Upper lobe of left lung (tissue), 6 donors: ENCODE results near the gene CCDC106. TPM values are rescaled to one million over a fixed set of nuclear protein-coding genes. Genes with fewer than 3 reads are reported as not detected.
A peak's percentile ranks its signal among the peaks of the same experiment; 100 is the strongest.

Experiments used
- ATAC-seq, 2 donors: fragments of 200-7000 bp; cut with Tn5 transposase; one replicate each; pipeline ENCODE4 v1.9.1; 2022; ENCODE audit warnings: mild to moderate bottlenecking in 2 of 2, moderate library complexity in 2 of 2; ENCODE audit not compliant: low FRiP score in 2 of 2
- DNase-seq, 2 donors: peaks; one replicate each; pipeline ENCODE4 v3.0.0-alpha.2; 2019 to 2020
- H3K27ac ChIP-seq, 4 donors: fragments of 200-600 bp; sonication (generic); one replicate each; pipeline ENCODE4 v1.5.1; 2016 to 2019
- H3K27me3 ChIP-seq, 4 donors: fragments of 200-600 bp; sonication (generic); one replicate each; pipeline ENCODE4 v1.5.1; 2017 to 2019
- H3K36me3 ChIP-seq, 4 donors: fragments of 200-600 bp; sonication (generic); one replicate each; pipeline ENCODE4 v1.5.1; 2016 to 2019
- H3K4me1 ChIP-seq, 4 donors: fragments of 200-600 bp; sonication (generic); one replicate each; pipeline ENCODE4 v1.5.1; 2018 to 2019
- H3K4me3 ChIP-seq, 4 donors: fragments of 200-600 bp; sonication (generic); one replicate each; pipeline ENCODE4 v1.5.1; 2017 to 2019; ENCODE audit warnings: mild to moderate bottlenecking in 2 of 4, moderate library complexity in 1 of 4
- H3K9me3 ChIP-seq, 4 donors: fragments of 200-600 bp; sonication (generic); one replicate each; pipeline ENCODE4 v1.5.1; 2018 to 2019
- EP300 ChIP-seq, 4 donors: sonication (generic); formaldehyde crosslinking; IDR thresholded peaks; one replicate each; pipeline ENCODE4 v1.5.1; 2017; ENCODE audit warnings: antibody characterized with exemption in 4 of 4, control low read depth in 2 of 4
- POLR2A ChIP-seq, 4 donors: fragments of 450-650 bp; IDR thresholded peaks; one replicate each; pipeline ENCODE4 v1.5.1; 2016 to 2017; ENCODE audit warnings: antibody characterized with exemption in 4 of 4, mild to moderate bottlenecking in 2 of 4
- POLR2AphosphoS5 ChIP-seq, 2 donors: sonication (generic); formaldehyde crosslinking; IDR thresholded peaks; one replicate each; pipeline ENCODE4 v1.5.1; 2017; ENCODE audit warnings: antibody characterized with exemption in 2 of 2
- WGBS, 2 donors: methylation state at CpG; one replicate each; pipeline ENCODE4 v1.1.5; 2017 to 2018; 5-methylcytosine and 5-hydroxymethylcytosine counted together
- total RNA-seq, 6 donors: library from RNA; depleted of rRNA in 4 of 6; stranded (reverse); fragments of >200 nt in 4 of 6; gene quantifications; one replicate each; pipeline versions ENCODE4 v1.1.0 to v1.2.1, GENCODE V29; 2016 to 2021
- TF ChIP-seq, protein P1 (sequence below), 6 experiments: fragments of 450-650 bp in 4 of 6; fragments of 200-600 bp in 2 of 6; sonication (generic) in 2 of 6; IDR thresholded peaks; one replicate each; pipeline ENCODE4 v1.5.1; 2016 to 2019; ENCODE audit warnings: antibody characterized with exemption in 6 of 6
- donor health status: DM: no; HTN: no; CAD: no; lungs with moderate emphysema.
- donor health status: DM: no; HTN: yes; CAD: no; lungs with severe emphysema.

CCDC106 gene
- 10 to 100 TPM; 15.3 to 44.0 (median 17.1) TPM for total RNA-seq

GRCh38 chr19:55647732-55648584, at the start of gene CCDC106:
CCDC106 (plus strand) TSS chr19:55648212; CDS start chr19:55649047, 835 bp downstream.
- peak; percentile 31 to 79 for ATAC-seq
- peak; percentile 62 to 93 for DNase-seq
- H3K4me1 ChIP-seq: peaks cover 36 to 59% (median 38%) of the 10 kb centered on the region in 4 donors
- no peak for TF ChIP-seq EP300 (IDR thresholded peaks at IDR 0.05)
- TF ChIP-seq, protein P1, sequence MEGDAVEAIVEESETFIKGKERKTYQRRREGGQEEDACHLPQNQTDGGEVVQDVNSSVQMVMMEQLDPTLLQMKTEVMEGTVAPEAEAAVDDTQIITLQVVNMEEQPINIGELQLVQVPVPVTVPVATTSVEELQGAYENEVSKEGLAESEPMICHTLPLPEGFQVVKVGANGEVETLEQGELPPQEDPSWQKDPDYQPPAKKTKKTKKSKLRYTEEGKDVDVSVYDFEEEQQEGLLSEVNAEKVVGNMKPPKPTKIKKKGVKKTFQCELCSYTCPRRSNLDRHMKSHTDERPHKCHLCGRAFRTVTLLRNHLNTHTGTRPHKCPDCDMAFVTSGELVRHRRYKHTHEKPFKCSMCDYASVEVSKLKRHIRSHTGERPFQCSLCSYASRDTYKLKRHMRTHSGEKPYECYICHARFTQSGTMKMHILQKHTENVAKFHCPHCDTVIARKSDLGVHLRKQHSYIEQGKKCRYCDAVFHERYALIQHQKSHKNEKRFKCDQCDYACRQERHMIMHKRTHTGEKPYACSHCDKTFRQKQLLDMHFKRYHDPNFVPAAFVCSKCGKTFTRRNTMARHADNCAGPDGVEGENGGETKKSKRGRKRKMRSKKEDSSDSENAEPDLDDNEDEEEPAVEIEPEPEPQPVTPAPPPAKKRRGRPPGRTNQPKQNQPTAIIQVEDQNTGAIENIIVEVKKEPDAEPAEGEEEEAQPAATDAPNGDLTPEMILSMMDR (IDR thresholded peaks at IDR 0.05): peak in 1 of 6 experiments; percentile 24
- TF ChIP-seq POLR2AphosphoS5 (IDR thresholded peaks at IDR 0.05): peak in 1 of 2 donors; percentile 26
- TF ChIP-seq POLR2A (IDR thresholded peaks at IDR 0.05): peak in 1 of 4 donors; percentile 28
- peak within 1 kb of the TSS; percentile 52 to 96 (median 84) for H3K4me3 ChIP-seq
- H3K27ac ChIP-seq: peak within 1 kb of the TSS; percentile 57 to 89 (median 85)
- no peaks in the 10 kb centered on the region for H3K27me3 ChIP-seq
- peaks cover 5 to 24% (median 8%) of the 10 kb centered on the region in 4 donors for H3K36me3 ChIP-seq
- WGBS, 2 donors: 2% methylated on average over 19 to 32 of the region's 87 CpGs
- no peaks in the 10 kb centered on the region for H3K9me3 ChIP-seq

- DNase-seq (peak; percentile 95 to 96), ATAC-seq (peak; percentile 93 to 96)
- no peaks in the 10 kb centered on the region for H3K9me3 ChIP-seq
- H3K27me3 ChIP-seq: no peaks in the 10 kb centered on the region
- H3K4me1 ChIP-seq: peaks cover 14 to 33% (median 20%) of the 10 kb centered on the region in 4 donors
- WGBS, 2 donors: 8 to 14% methylated on average over 11 to 26 of the region's 26 CpGs
- TF ChIP-seq POLR2A (IDR thresholded peaks at IDR 0.05): peak in 2 of 4 donors; percentile 50 to 60
- TF ChIP-seq POLR2AphosphoS5 (IDR thresholded peaks at IDR 0.05): peak in 1 of 2 donors; percentile 45
- no peak for TF ChIP-seq EP300 (IDR thresholded peaks at IDR 0.05)
- TF ChIP-seq, protein P1 (IDR thresholded peaks at IDR 0.05): peak in 1 of 6 experiments; percentile 16
- H3K4me3 ChIP-seq: peak overlapping the region; percentile 65 to 89 (median 76)
- peaks cover 0 to 38% (median 20%) of the 10 kb centered on the region in 4 donors for H3K36me3 ChIP-seq
- peak overlapping the region; percentile 97 to 99 (median 99) for H3K27ac ChIP-seq
Measured at GRCh38 chr19:55598719-55599467, 49.1 kb upstream of the CCDC106 start.

DNA sequence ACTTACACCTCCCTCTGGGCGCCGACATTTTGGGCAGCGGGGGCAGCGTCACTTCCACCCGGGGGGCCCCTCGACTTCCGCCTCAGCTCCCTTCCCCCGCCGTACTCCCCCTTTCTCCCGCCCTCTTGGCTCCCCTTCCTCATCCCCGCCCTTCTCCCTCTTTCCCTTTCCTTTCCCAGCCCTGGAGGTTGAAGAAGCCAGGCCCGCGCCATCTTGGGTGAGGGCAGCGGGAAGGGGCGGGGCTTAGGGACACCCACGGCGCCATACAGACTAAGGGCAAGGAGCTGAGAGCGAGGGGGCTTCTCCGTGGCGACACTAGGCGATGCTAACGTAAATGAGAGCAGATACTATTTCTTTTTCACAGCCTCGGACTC, 48.6 kb upstream of the CCDC106 start, which contains the start of gene FIZ1:
FIZ1 (minus strand) TSS at position 50 of the 374 bp plus-strand sequence. CDS start 1,652 bp downstream, outside the sequence.
- H3K9me3 ChIP-seq: no peaks in the 10 kb centered on the region
- ATAC-seq (peak; percentile 94 to 97), DNase-seq (peak; percentile 97 to 98)
- peak within 1 kb of the TSS; percentile 65 to 89 (median 76) for H3K4me3 ChIP-seq
- no peak for TF ChIP-seq EP300 (IDR thresholded peaks at IDR 0.05)
- TF ChIP-seq POLR2AphosphoS5 (IDR thresholded peaks at IDR 0.05): peak; percentile 56 to 58
- TF ChIP-seq, protein P1 (IDR thresholded peaks at IDR 0.05): peak in 1 of 6 experiments; percentile 11
- peak within 1 kb of the TSS; percentile 97 to 99 (median 99) for H3K27ac ChIP-seq
- H3K36me3 ChIP-seq: peaks cover 0 to 38% (median 20%) of the 10 kb centered on the region in 4 donors
- H3K4me1 ChIP-seq: peaks cover 18 to 39% (median 25%) of the 10 kb centered on the region in 4 donors
- 0% methylated on average over 20 to 21 of the region's 23 CpGs for WGBS, 2 donors
- no peaks in the 10 kb centered on the region for H3K27me3 ChIP-seq

GRCh38 chr19:55599842-55600661, 48.0 kb upstream of the CCDC106 start, which contains the start of gene ZNF524:
ZNF524 (plus strand) TSS chr19:55600288; CDS start chr19:55602113, 1,825 bp downstream.
- TF ChIP-seq, protein P1 (IDR thresholded peaks at IDR 0.05): peak in 1 of 6 experiments; percentile 40
- peak in 1 of 4 donors; percentile 38 for TF ChIP-seq POLR2A (IDR thresholded peaks at IDR 0.05)
- peak; percentile 25 to 29 for TF ChIP-seq POLR2AphosphoS5 (IDR thresholded peaks at IDR 0.05)
- no peak for TF ChIP-seq EP300 (IDR thresholded peaks at IDR 0.05)
- H3K4me3 ChIP-seq: peak within 1 kb of the TSS; percentile 65 to 89 (median 76)
- H3K27ac ChIP-seq: peak within 1 kb of the TSS; percentile 97 to 99 (median 99)
- WGBS, 2 donors: 0% methylated on average over 10 to 52 of the region's 97 CpGs
- no peaks in the 10 kb centered on the region for H3K27me3 ChIP-seq
- ATAC-seq (peak; percentile 82 to 84), DNase-seq (peak; percentile 87 to 97)
- H3K4me1 ChIP-seq: peaks cover 24 to 44% (median 30%) of the 10 kb centered on the region in 4 donors
- H3K9me3 ChIP-seq: no peaks in the 10 kb centered on the region
- peaks cover 0 to 33% (median 16%) of the 10 kb centered on the region in 4 donors for H3K36me3 ChIP-seq
